Lower leg skin (tissue), 4 donors: Measurements from ENCODE around the gene ADGRE3. TPM values are rescaled to one million over a fixed set of nuclear protein-coding genes. Genes with fewer than 3 reads are reported as not detected.
A peak's percentile ranks its signal among the peaks of the same experiment; 100 is the strongest.

Experiments
- DNase-seq, 2 donors: peaks; one replicate each; pipeline ENCODE4 v3.0.0-alpha.2; 2019; ENCODE audit warnings: low spot score in 2 of 2
- H3K4me3 ChIP-seq: fragments of 200-600 bp; sonication (generic); 2 replicates; pipeline ENCODE4 v1.5.1; 2017; ENCODE audit warnings: mild to moderate bottlenecking, low read depth; ENCODE audit not compliant: poor library complexity, severe bottlenecking
- CTCF ChIP-seq, 3 donors: fragments of 450-650 bp; IDR thresholded peaks; one replicate each; pipeline ENCODE4 v1.5.1; 2016; ENCODE audit warnings: antibody characterized with exemption in 3 of 3, mild to moderate bottlenecking in 3 of 3, moderate library complexity in 2 of 3
- POLR2A ChIP-seq, 2 donors: fragments of 450-650 bp; IDR thresholded peaks; one replicate each; pipeline ENCODE4 v1.6.1; 2016 to 2017; ENCODE audit warnings: antibody characterized with exemption in 2 of 2, mild to moderate bottlenecking in 1 of 2, moderate library complexity in 1 of 2
- WGBS, 2 donors: methylation state at CpG; one replicate each; pipeline ENCODE4 v1.1.5; 2018; 5-methylcytosine and 5-hydroxymethylcytosine counted together
- intact Hi-C: fragments of 100-400 bp; cut with DNase I; formaldehyde crosslinking; loops from one replicate; pipeline ENCODE4 v1.15.0; 2023; ENCODE audit warnings: low total_unique reads
- total RNA-seq, 4 donors: library from RNA; depleted of rRNA; stranded (reverse); fragments of >200 nt; gene quantifications; one replicate each; pipeline ENCODE4 v1.1.0, GENCODE V29; 2016

The ADGRE3 gene
- total RNA-seq, 4 donors from 2014 or later = not detected

- TF ChIP-seq POLR2A (IDR thresholded peaks at IDR 0.05) = no peak
- no peak for TF ChIP-seq CTCF (IDR thresholded peaks at IDR 0.05)
- DNase-seq = no peak
- H3K4me3 ChIP-seq = no peak overlapping the region
- intact Hi-C loops = no loop called here
- 90 to 93% methylated on average over 6 of the region's 6 CpGs for WGBS, 2 donors
Measured at GRCh38 chr19:14704450-14704849, 29.8 kb upstream of the ADGRE3 start.

- DNase-seq = peak in 1 of 2 donors; percentile 18
- TF ChIP-seq POLR2A (IDR thresholded peaks at IDR 0.05) = no peak
- TF ChIP-seq CTCF (IDR thresholded peaks at IDR 0.05) = no peak
- H3K4me3 ChIP-seq = no peak overlapping the region
- WGBS, 2 donors = 96 to 100% methylated on average over 6 of the region's 6 CpGs
- intact Hi-C loops = no loop called here
Measured at GRCh38 chr19:14703833-14704232, 29.2 kb upstream of the ADGRE3 start.

- H3K4me3 ChIP-seq = no peak overlapping the region
- 97% methylated on average over 9 of the region's 9 CpGs for WGBS, 2 donors
- intact Hi-C loops = no loop called here
- DNase-seq = peak in 1 of 2 donors; percentile 54
- no peak for TF ChIP-seq CTCF (IDR thresholded peaks at IDR 0.05)
- TF ChIP-seq POLR2A (IDR thresholded peaks at IDR 0.05) = no peak
Measured at GRCh38 chr19:14700711-14701375, 26.2 kb upstream of the ADGRE3 start.

- intact Hi-C loops = no loop called here
- WGBS, 2 donors = 88 to 95% methylated on average over 8 of the region's 8 CpGs
- TF ChIP-seq CTCF (IDR thresholded peaks at IDR 0.05) = no peak
- TF ChIP-seq POLR2A (IDR thresholded peaks at IDR 0.05) = no peak
Measured at GRCh38 chr19:14699641-14700040, 25.0 kb upstream of the ADGRE3 start.

GRCh38 chr19:14695471-14695870 lies 20.8 kb upstream of the ADGRE3 start:
- peak in 1 of 2 donors; percentile 62 for DNase-seq
- WGBS, 2 donors = 87 to 92% methylated on average over 5 of the region's 5 CpGs
- TF ChIP-seq POLR2A (IDR thresholded peaks at IDR 0.05) (no peak), CTCF (IDR thresholded peaks at IDR 0.05) (no peak)
- intact Hi-C loops = no loop called here
- H3K4me3 ChIP-seq = no peak overlapping the region

More at GRCh38 chr19:14699641-14700040, 25.0 kb upstream of the ADGRE3 start:
- H3K4me3 ChIP-seq = no peak overlapping the region
- peak in 1 of 2 donors; percentile 52 for DNase-seq
